HG02610 (cell line): Measurements from ENCODE around the gene RILPL1.
"Not testable (repeated sequence)": the region's sequence is repeated elsewhere in the genome, so short reads cannot be mapped to it uniquely, and the experiment has no call there.

Experiments
- ATAC-seq: cut with Tn5 transposase; IDR thresholded peaks from one replicate; pipeline ENCODE4 v1.9.1; 2021; ENCODE audit warnings: mild to moderate bottlenecking, moderate library complexity; ENCODE audit not compliant: unreplicated experiment

RILPL1 gene

GRCh38 chr12:123497065-123497464 lies 36.5 kb downstream of the RILPL1 start:
- ATAC-seq: no peak

- ATAC-seq: no peak
These were observed 39.2 kb downstream of the RILPL1 start for GRCh38 chr12:123494124-123494851.

GRCh38 chr12:123492339-123493039 lies 41.0 kb downstream of the RILPL1 start:
- not testable (repeated sequence) for ATAC-seq

GRCh38 chr12:123491481-123491880 lies 42.0 kb downstream of the RILPL1 start:
- no peak for ATAC-seq

- no peak for ATAC-seq
These were observed 42.5 kb downstream of the RILPL1 start for GRCh38 chr12:123491056-123491455.

GRCh38 chr12:123490089-123490488 lies 43.4 kb downstream of the RILPL1 start:
- ATAC-seq: no peak

- ATAC-seq: no peak
These were observed 43.9 kb downstream of the RILPL1 start for GRCh38 chr12:123489580-123489979.

GRCh38 chr12:123488539-123489230 lies 44.8 kb downstream of the RILPL1 start:
- no peak for ATAC-seq

- no peak for ATAC-seq
These were observed 46.1 kb downstream of the RILPL1 start for GRCh38 chr12:123487428-123487827.

- ATAC-seq: no peak
These were observed 47.8 kb downstream of the RILPL1 start for GRCh38 chr12:123485756-123486155.

- no peak for ATAC-seq
These were observed 49.8 kb downstream of the RILPL1 start for GRCh38 chr12:123483602-123484248.

- no peak for ATAC-seq
These were observed 50.6 kb downstream of the RILPL1 start for GRCh38 chr12:123482876-123483275.

- not testable (repeated sequence) for ATAC-seq
These were observed 52.3 kb downstream of the RILPL1 start for GRCh38 chr12:123481251-123481650.

GRCh38 chr12:123479442-123480180 lies 53.9 kb downstream of the RILPL1 start:
- no peak for ATAC-seq

- ATAC-seq: no peak
These were observed 54.8 kb downstream of the RILPL1 start for GRCh38 chr12:123478762-123479161.

- no peak for ATAC-seq
These were observed 55.5 kb downstream of the RILPL1 start for GRCh38 chr12:123478069-123478468.

- ATAC-seq: no peak
These were observed 58.2 kb downstream of the RILPL1 start for GRCh38 chr12:123475246-123475703.

- no peak for ATAC-seq
These were observed 58.9 kb downstream of the RILPL1 start for GRCh38 chr12:123474485-123475245.

- no peak for ATAC-seq
These were observed 61.1 kb downstream of the RILPL1 start for GRCh38 chr12:123472438-123472849.
